ENCODE measurements around the gene DDX24.

Gene DDX24

DNA sequence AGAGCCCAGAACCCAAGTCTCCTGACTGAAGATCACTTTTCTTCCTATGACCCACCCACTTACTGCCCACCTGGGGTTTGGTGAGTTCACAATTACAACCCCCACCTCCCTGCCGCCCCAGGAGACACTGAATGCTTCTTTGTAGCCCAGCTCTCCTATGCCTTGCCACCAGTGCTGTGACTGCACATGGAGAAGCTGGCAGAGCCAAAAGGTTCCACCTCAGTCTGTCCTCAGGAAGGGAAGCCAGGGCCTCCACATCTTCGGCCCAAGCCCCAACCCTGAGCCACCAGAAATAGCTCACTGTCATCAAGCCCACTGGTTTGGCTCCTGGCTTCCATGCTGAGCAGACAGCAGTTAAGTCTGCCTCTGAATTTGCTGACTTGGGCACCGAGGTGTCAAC is 29.2 kb downstream of the DDX24 start:
- H3K4me3 ChIP-seq (ENCODE audit: severe bottlenecking) = no peak overlapping the region
- no peaks in the 10 kb centered on the region for H3K9me3 ChIP-seq (ENCODE audit: severe bottlenecking)
- no peak for DNase-seq (ENCODE audit: low spot score)
- TF ChIP-seq CTCF (IDR thresholded peaks at IDR 0.05; ENCODE audit: poor library complexity, severe bottlenecking) = no peak
- peaks cover 92% of the 10 kb centered on the region for H3K36me3 ChIP-seq (ENCODE audit: low read depth)
- no peak overlapping the region for H3K27ac ChIP-seq (ENCODE audit: poor library complexity, severe bottlenecking)
- no peaks in the 10 kb centered on the region for H3K4me1 ChIP-seq (ENCODE audit: insufficient read depth, poor library complexity, severe bottlenecking)
- H3K27me3 ChIP-seq (ENCODE audit: insufficient read depth, poor library complexity, severe bottlenecking) = no peaks in the 10 kb centered on the region
- ATAC-seq (ENCODE audit: low read depth) = no peak

- Histone ChIP-seq H3K36me3 (ENCODE audit: low read depth) (peaks cover 87% of the 10 kb centered on the region), H3K27ac (ENCODE audit: poor library complexity, severe bottlenecking) (no peak overlapping the region), H3K4me3 (ENCODE audit: severe bottlenecking) (no peak overlapping the region), H3K9me3 (ENCODE audit: severe bottlenecking) (no peaks in the 10 kb centered on the region), H3K4me1 (ENCODE audit: insufficient read depth, poor library complexity, severe bottlenecking) (no peaks in the 10 kb centered on the region), H3K27me3 (ENCODE audit: insufficient read depth, poor library complexity, severe bottlenecking) (no peaks in the 10 kb centered on the region)
- TF ChIP-seq CTCF (IDR thresholded peaks at IDR 0.05; ENCODE audit: poor library complexity, severe bottlenecking) = peak; percentile 50
- no peak for DNase-seq (ENCODE audit: low spot score)
- no peak for ATAC-seq (ENCODE audit: low read depth)
Measured at GRCh38 chr14:94051115-94051514, 29.9 kb downstream of the DDX24 start.

DNA sequence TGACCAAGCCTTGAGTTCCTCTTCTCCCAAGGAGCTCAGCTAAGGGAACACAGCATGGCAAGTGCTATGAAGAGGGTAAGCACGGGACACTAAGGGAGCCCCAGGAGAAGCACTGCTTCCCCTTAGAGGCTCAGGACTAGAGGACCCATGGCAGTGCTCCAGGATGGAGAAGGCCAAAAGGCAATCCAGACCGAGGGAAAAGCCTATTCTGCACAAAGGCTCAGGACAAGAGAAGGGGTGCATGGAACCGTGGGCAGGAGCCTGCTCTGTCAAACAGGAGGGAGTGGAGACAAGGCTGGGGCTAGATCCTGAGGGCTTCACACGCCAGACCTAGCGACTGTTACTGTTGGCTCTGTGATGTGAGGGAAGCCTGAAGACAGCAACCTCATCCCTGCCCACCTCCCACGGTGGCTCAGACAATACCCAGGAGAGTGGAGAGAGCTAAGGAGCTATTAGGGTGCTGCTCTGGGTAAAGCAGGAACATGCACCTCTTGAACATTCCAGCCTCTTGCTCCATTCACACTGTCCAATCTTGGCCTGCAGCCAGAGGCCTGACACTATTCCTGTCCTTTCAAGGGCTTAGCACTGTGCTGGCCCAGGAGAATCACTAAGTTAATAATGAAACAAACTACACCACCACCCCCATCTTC is 30.6 kb downstream of the DDX24 start:
- Histone ChIP-seq H3K4me3 (ENCODE audit: severe bottlenecking) (no peak overlapping the region), H3K36me3 (ENCODE audit: low read depth) (peaks cover 86% of the 10 kb centered on the region), H3K27me3 (ENCODE audit: insufficient read depth, poor library complexity, severe bottlenecking) (no peaks in the 10 kb centered on the region), H3K9me3 (ENCODE audit: severe bottlenecking) (no peaks in the 10 kb centered on the region), H3K27ac (ENCODE audit: poor library complexity, severe bottlenecking) (no peak overlapping the region), H3K4me1 (ENCODE audit: insufficient read depth, poor library complexity, severe bottlenecking) (no peaks in the 10 kb centered on the region)
- DNase-seq (ENCODE audit: low spot score) (peak; percentile 57), ATAC-seq (ENCODE audit: low read depth) (no peak)
- TF ChIP-seq CTCF (IDR thresholded peaks at IDR 0.05; ENCODE audit: poor library complexity, severe bottlenecking) = no peak

DNA sequence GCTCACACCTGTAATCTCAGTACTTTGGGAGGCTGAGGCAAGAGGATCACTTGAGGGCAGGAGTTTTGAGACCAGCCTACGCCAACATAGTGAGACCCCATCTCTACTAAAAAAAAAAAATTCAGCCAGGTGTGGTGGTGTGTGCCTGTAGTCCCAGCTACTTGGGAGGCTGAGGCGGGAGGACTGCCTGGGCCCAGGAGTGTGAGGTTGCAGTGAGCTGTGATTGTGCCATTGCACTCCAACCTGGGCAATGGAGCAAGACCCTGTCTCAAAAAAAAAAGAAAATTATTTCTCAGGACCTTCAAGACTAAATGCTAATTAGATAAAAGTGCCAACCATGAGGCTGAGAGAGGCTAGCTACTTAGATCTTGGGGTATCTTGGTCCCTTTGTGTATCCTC is 31.4 kb downstream of the DDX24 start:
- no peak for ATAC-seq (ENCODE audit: low read depth)
- H3K36me3 ChIP-seq (ENCODE audit: low read depth) = peaks cover 80% of the 10 kb centered on the region

More for the DNA sequence above, 31.4 kb downstream of the DDX24 start:
- DNase-seq (ENCODE audit: low spot score) = no peak
- Histone ChIP-seq H3K27me3 (ENCODE audit: insufficient read depth, poor library complexity, severe bottlenecking) (no peaks in the 10 kb centered on the region), H3K4me1 (ENCODE audit: insufficient read depth, poor library complexity, severe bottlenecking) (no peaks in the 10 kb centered on the region), H3K4me3 (ENCODE audit: severe bottlenecking) (no peak overlapping the region), H3K27ac (ENCODE audit: poor library complexity, severe bottlenecking) (no peak overlapping the region), H3K9me3 (ENCODE audit: severe bottlenecking) (no peaks in the 10 kb centered on the region)
- no peak for TF ChIP-seq CTCF (IDR thresholded peaks at IDR 0.05; ENCODE audit: poor library complexity, severe bottlenecking)

Data from RWPE2 (cell line).